Cardiac fibroblast (primary cell): Measurements from ENCODE around the gene FAM83B.

Source experiments
- DNase-seq, 2 donors: peaks; one replicate each; pipeline versions ENCODE4 v3.0.0 to v3.0.0-alpha.2; 2010; ENCODE audit warnings: low read depth in 2 of 2
- H3K4me3 ChIP-seq, 2 donors: replicated peaks in 1 of 2; 1 replicate in 1 of 2; 2 replicates in 1 of 2; pipeline ENCODE4 v1.5.1; 2011; ENCODE audit warnings: low read depth in 2 of 2, low read length in 2 of 2, mild to moderate bottlenecking in 2 of 2, moderate library complexity in 1 of 2
- CTCF ChIP-seq: IDR thresholded peaks from one replicate; pipeline ENCODE4 v1.5.1; 2011; ENCODE audit warnings: low read depth, mild to moderate bottlenecking, low read length, inconsistent platforms

FAM83B gene

GRCh38 chr6:54897462-54898189 lies 51.1 kb downstream of the FAM83B start:
- H3K4me3 ChIP-seq: no peak overlapping the region
- DNase-seq: peak in 1 of 2 donors; percentile 6
- TF ChIP-seq CTCF: no peak

- H3K4me3 ChIP-seq: no peak overlapping the region
- no peak for DNase-seq
- TF ChIP-seq CTCF: no peak
Observed at GRCh38 chr6:54898767-54899166, 52.2 kb downstream of the FAM83B start.

DNA sequence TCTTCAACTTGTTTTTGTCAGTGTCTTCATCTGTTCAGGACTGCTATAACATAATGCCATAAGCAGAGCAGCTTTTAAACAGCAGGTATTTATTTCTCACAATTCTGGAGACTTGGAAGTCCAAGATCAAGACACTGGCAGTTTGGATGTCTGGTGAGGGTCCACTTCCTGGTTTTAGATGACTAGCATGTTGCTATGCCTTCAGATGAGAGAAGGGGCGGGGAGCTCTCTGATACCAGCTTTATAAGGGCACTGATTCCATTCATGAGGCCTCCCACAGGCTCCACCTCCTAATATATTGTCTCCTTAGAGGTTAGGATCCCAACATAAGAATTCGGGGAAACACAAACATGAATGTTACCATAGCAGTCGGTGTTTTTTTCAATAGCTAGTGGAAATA lies 52.9 kb downstream of the FAM83B start:
- TF ChIP-seq CTCF: no peak

GRCh38 chr6:54899986-54900385 lies 53.4 kb downstream of the FAM83B start:
- no peak for DNase-seq
- no peak overlapping the region for H3K4me3 ChIP-seq
- TF ChIP-seq CTCF: no peak

More for the DNA sequence above, 52.9 kb downstream of the FAM83B start:
- H3K4me3 ChIP-seq: no peak overlapping the region
- no peak for DNase-seq

- no peak for DNase-seq
- no peak for TF ChIP-seq CTCF
Observed at GRCh38 chr6:54900666-54901065, 54.1 kb downstream of the FAM83B start.

DNA sequence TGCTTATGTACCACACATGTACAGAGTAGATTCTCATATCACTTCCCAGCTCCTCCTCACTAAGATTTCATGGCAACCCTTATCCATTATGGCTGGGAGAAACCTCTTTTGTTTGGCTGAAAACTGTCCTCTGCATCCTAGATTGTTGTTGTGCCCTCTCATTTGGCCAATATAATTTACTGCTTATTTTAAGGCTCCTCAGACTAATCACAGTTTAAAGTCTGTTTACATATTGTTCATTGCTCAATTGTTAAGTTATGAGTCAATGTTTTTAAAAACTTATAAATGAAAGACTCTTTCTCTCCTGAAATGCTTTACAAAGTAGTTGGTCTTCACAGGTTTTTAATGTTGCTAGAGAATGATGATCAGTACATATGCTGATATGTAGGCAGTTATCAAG lies 57.3 kb downstream of the FAM83B start:
- TF ChIP-seq CTCF: no peak
- no peak overlapping the region for H3K4me3 ChIP-seq
- no peak for DNase-seq

More at GRCh38 chr6:54900666-54901065, 54.1 kb downstream of the FAM83B start:
- no peak overlapping the region for H3K4me3 ChIP-seq

DNA sequence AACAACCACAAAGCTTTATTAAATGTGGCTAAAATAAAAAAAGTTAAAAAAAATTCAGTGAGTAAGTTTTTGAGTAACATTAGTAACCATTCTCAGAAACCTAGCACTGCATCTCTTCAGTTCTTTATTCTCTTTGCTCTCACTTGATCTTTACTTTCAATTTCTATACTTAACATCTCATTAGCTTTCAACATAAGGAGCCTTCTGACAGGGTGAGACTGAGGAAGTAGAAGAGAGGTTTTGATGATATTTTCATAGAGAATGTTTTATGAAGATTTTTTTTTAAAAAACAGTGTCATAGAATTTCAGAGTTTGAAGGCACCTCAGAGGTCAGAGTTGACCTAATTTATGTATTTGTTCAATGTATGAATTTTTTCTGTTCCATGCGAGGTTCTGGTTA lies 60.8 kb downstream of the FAM83B start:
- no peak for TF ChIP-seq CTCF
- no peak for DNase-seq
- no peak overlapping the region for H3K4me3 ChIP-seq
